ENCODE results near the gene PLEKHA3. TPM values are rescaled to one million over a fixed set of nuclear protein-coding genes. Genes with fewer than 3 reads are reported as not detected.

The PLEKHA3 gene
- total and polyA plus RNA-seq, 2 of the 4 experiments (the other 2 are of a cell fraction): 3.9 to 5.5 TPM

DNA sequence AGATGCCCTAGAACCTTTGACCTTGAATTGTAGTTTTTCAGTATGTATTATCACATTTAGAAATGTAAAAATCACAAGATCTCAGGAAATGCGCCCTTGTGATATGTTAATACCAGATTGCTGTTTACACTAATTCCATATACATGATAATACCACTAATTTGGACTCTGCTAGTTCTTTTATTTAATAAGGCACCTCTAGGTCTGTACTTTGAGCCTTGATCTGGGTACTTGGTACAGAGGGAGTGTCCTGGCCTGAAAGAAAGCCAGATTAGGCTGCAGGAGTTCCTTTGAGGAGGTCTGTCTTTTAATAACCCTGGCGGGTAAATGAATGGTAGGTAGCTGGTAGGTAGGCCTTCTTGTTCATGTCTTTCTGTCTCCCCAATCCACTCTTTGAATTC, 26.3 kb downstream of the PLEKHA3 start:
- BruUV-seq (replicated peaks): no TSS peak
- H2BK15ac ChIP-seq (ENCODE audit: low read depth, low read length): no peak overlapping the region
- dilution Hi-C loops (cut with HindIII; ENCODE audit: low sequenced_read_pairs, unreplicated experiment) (no loop called here), in situ Hi-C loops (cut with MboI; ENCODE audit: low sequenced_read_pairs) (no loop called here), intact Hi-C loops (cut with micrococcal nuclease) (no loop called here)
- no peak for ATAC-seq (ENCODE audit: low read depth)
- no peaks in the 10 kb centered on the region for H3K4me1 ChIP-seq (ENCODE audit: control insufficient read depth, insufficient read depth, low read length)
- H2BK5ac ChIP-seq (ENCODE audit: low read depth, low read length, poor library complexity, severe bottlenecking): no peak overlapping the region
- no peak overlapping the region for H3K14ac ChIP-seq (replicated peaks; ENCODE audit: low read depth, low read length)
- H4K8ac ChIP-seq (ENCODE audit: low read depth in 2 of 2, low read length in 2 of 2): no peak overlapping the region
- no peaks in the 10 kb centered on the region for H4K20me1 ChIP-seq (ENCODE audit: insufficient read depth, low read length)
- no peak overlapping the region for H2AK9ac ChIP-seq (replicated peaks; ENCODE audit: low read depth, low read length, poor library complexity)
- no peak overlapping the region for H2BK20ac ChIP-seq (ENCODE audit: low read depth, low read length)
- H2AFZ ChIP-seq (replicated peaks; ENCODE audit: low read length, poor library complexity): no peak overlapping the region
- no peak overlapping the region for H3K4me2 ChIP-seq (ENCODE audit: low read depth, low read length)
- H3K56ac ChIP-seq (ENCODE audit: extremely low read depth, insufficient read depth, low read length): no peak overlapping the region
- H3K79me1 ChIP-seq (ENCODE audit: low read depth in 1 of 2, low read length in 2 of 2): peaks cover 2 to 4% of the 10 kb centered on the region in 2 experiments; a peak in 2 of 4 replicates
- no peaks in the 10 kb centered on the region for H3K27me3 ChIP-seq (ENCODE audit: control insufficient read depth, insufficient read depth, low read length)
- H4K91ac ChIP-seq (ENCODE audit: insufficient read depth, low read depth, low read length): no peak overlapping the region
- H3K18ac ChIP-seq (ENCODE audit: low read depth, low read length): no peak overlapping the region
- H4K5ac ChIP-seq (ENCODE audit: low read depth, low read length): no peak overlapping the region
- WGBS, 2 experiments (ENCODE audit: extremely low coverage in 2 of 2, insufficient read length in 1 of 2): no CpG with 5 or more reads among the region's 2 CpGs
- H3K9me3 ChIP-seq (ENCODE audit: control insufficient read depth, insufficient read depth, low read length): no peaks in the 10 kb centered on the region
- no peak overlapping the region for H3K4me3 ChIP-seq (ENCODE audit: insufficient read depth, low read depth, low read length)
- CTCF ChIA-PET: no interaction called here
- H3K4ac ChIP-seq (ENCODE audit: low read depth, low read length): no peak overlapping the region
- no peak overlapping the region for H2BK120ac ChIP-seq (ENCODE audit: low read depth, low read length)
- TF ChIP-seq, protein P1, sequence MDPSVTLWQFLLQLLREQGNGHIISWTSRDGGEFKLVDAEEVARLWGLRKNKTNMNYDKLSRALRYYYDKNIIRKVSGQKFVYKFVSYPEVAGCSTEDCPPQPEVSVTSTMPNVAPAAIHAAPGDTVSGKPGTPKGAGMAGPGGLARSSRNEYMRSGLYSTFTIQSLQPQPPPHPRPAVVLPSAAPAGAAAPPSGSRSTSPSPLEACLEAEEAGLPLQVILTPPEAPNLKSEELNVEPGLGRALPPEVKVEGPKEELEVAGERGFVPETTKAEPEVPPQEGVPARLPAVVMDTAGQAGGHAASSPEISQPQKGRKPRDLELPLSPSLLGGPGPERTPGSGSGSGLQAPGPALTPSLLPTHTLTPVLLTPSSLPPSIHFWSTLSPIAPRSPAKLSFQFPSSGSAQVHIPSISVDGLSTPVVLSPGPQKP (IDR thresholded peaks at IDR 0.05; ENCODE audit: borderline replicate concordance, low read depth, low read length): no peak
- TF ChIP-seq BHLHE40 (IDR thresholded peaks at IDR 0.05; ENCODE audit: low read depth, low read length) (no peak), RCOR1 (IDR thresholded peaks at IDR 0.05; ENCODE audit: insufficient replicate concordance, low read length) (no peak)
- POLR2A ChIA-PET (ENCODE audit: unreplicated experiment): no interaction called here
- H3K23ac ChIP-seq (ENCODE audit: low read depth, low read length): no peak overlapping the region
- H3K27ac ChIP-seq (ENCODE audit: insufficient read depth, low read length): no peak overlapping the region
- H2AK5ac ChIP-seq (ENCODE audit: low read depth, low read length): no peak overlapping the region
- no peak overlapping the region for H3K9ac ChIP-seq (ENCODE audit: low read depth, low read length)
- no peaks in the 10 kb centered on the region for H3K9me1 ChIP-seq (ENCODE audit: insufficient read depth, low read length)
- peaks cover 13% of the 10 kb centered on the region for H3K36me3 ChIP-seq (ENCODE audit: control insufficient read depth, insufficient read depth, low read length)
- no peak for DNase-seq
